Fibroblast of lung (primary cell): ENCODE measurements around the gene PGC. TPM values are rescaled to one million over a fixed set of nuclear protein-coding genes. Genes with fewer than 3 reads are reported as not detected.

Experiments
- DNase-seq, 2 donors: peaks; one replicate each; pipeline versions ENCODE4 v3.0.0 to v3.0.0-alpha.2; 2010; ENCODE audit warnings: low read depth in 2 of 2
- H2AFZ ChIP-seq: 2 replicates; pipeline ENCODE4 v1.5.1; 2012; ENCODE audit warnings: low read length, control low read depth, inconsistent platforms
- H3K27ac ChIP-seq: 2 replicates; pipeline ENCODE4 v1.5.1; 2011; ENCODE audit warnings: low read length, control low read depth; ENCODE audit not compliant: insufficient read depth
- H3K27me3 ChIP-seq: 2 replicates; pipeline ENCODE4 v1.5.1; 2011; ENCODE audit warnings: mild to moderate bottlenecking, low read length; ENCODE audit not compliant: control insufficient read depth, insufficient read depth
- H3K36me3 ChIP-seq: 2 replicates; pipeline ENCODE4 v1.5.1; 2011; ENCODE audit warnings: low read length; ENCODE audit not compliant: control insufficient read depth, insufficient read depth
- H3K4me1 ChIP-seq: 2 replicates; pipeline ENCODE4 v1.5.1; 2011; ENCODE audit warnings: low read length; ENCODE audit not compliant: control insufficient read depth, insufficient read depth; ENCODE audit errors: extremely low read depth
- H3K4me2 ChIP-seq: 2 replicates; pipeline ENCODE4 v1.5.1; 2011; ENCODE audit warnings: low read length, control low read depth; ENCODE audit not compliant: insufficient read depth; ENCODE audit errors: extremely low read depth
- H3K4me3 ChIP-seq, 4 experiments: fragments of 200-600 bp in 1 of 4; sonication (generic) in 1 of 4; replicated peaks in 1 of 4; 2 replicates each; pipeline ENCODE4 v1.5.1; 2011 to 2016; ENCODE audit warnings: low read length in 4 of 4, low read depth in 3 of 4, mild to moderate bottlenecking in 3 of 4, control low read depth in 2 of 4, inconsistent platforms in 1 of 4, mixed read lengths in 1 of 4; ENCODE audit not compliant: insufficient read depth in 1 of 4; ENCODE audit errors: control extremely low read depth in 1 of 4
- H3K79me2 ChIP-seq: 2 replicates; pipeline ENCODE4 v1.5.1; 2012; ENCODE audit warnings: mild to moderate bottlenecking, low read length, inconsistent platforms; ENCODE audit not compliant: control insufficient read depth, insufficient read depth
- H3K9ac ChIP-seq: 2 replicates; pipeline ENCODE4 v1.5.1; 2011; ENCODE audit warnings: mild to moderate bottlenecking, low read length, control low read depth; ENCODE audit not compliant: insufficient read depth
- H3K9me3 ChIP-seq: 2 replicates; pipeline ENCODE4 v1.5.1; 2012; ENCODE audit warnings: low read depth, low read length; ENCODE audit not compliant: control insufficient read depth, insufficient read depth
- H4K20me1 ChIP-seq: 2 replicates; pipeline ENCODE4 v1.5.1; 2011; ENCODE audit warnings: low read length; ENCODE audit not compliant: control insufficient read depth, insufficient read depth; ENCODE audit errors: extremely low read depth
- EZH2 ChIP-seq: IDR thresholded peaks from 2 replicates; pipeline ENCODE4 v1.5.1; 2012; ENCODE audit warnings: low read length, control low read depth, mild to moderate bottlenecking; ENCODE audit errors: missing control alignments
- polyA plus RNA-seq, 2 donors: library from polyadenylated mRNA; depleted of rRNA in 1 of 2; stranded (reverse) in 1 of 2; unstranded in 1 of 2; fragments of >200 nt; gene quantifications; 2 replicates each; pipeline ENCODE4 v1.2.1, GENCODE V29; 2011 to 2012; ENCODE audit warnings: missing spikeins in 1 of 2
- total RNA-seq: library from RNA; depleted of rRNA; stranded (reverse); fragments of >200 nt; gene quantifications from 2 replicates; pipeline ENCODE4 v1.2.1, GENCODE V29; 2014
- TF ChIP-seq, protein P1 (sequence below), 2 donors: IDR thresholded peaks in 1 of 2; conservative IDR thresholded peaks in 1 of 2; 1 replicate in 1 of 2; 2 replicates in 1 of 2; pipeline ENCODE4 v1.5.1; 2011 to 2012; ENCODE audit warnings: low read length in 2 of 2, control low read depth in 1 of 2, inconsistent platforms in 1 of 2, low read depth in 1 of 2, mild to moderate bottlenecking in 1 of 2

PGC gene
- total and polyA plus RNA-seq, 2 donors (not counting 1 experiment from before 2014, with no cell fraction given): not detected

DNA sequence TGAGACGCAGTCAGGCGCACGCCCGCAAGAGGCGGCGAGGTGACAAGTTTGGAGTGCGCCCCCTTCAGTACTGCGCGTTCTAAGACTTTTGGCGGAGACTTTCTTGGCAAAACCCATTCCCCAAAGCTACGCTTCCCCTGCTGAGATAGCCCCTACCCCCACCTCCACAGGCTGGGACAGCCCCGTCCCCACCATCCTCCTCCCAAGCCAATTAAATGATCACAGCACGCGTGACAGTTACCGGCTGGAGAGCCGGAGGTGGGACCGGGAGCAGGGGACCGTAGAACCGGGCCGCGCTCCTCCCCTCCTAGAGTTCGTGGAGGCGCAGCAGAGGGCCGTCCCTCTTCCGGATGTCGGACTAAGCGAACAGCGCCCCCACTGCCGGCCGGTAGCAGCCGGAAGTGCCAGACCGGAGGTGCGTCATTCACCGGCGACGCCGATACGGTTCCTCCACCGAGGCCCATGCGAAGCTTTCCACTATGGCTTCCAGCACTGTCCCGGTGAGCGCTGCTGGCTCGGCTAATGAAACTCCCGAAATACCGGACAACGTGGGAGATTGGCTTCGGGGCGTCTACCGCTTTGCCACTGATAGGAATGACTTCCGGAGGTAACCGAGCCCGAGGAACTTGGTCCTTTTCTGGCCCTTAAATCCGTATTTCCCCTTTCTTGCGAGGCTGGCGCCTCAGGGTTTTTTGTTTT, 40.2 kb upstream of the PGC start, which contains the start of gene TOMM6:
TSS of gene TOMM6 (plus strand) at position 476 of the 699 bp plus-strand sequence. CDS start at position 480, 4 bp downstream.
- Histone ChIP-seq H3K36me3 (peaks cover 3% of the 10 kb centered on the region), H3K79me2 (peaks cover 13% of the 10 kb centered on the region), H3K27me3 (no peaks in the 10 kb centered on the region), H3K4me2 (peak within 1 kb of the TSS; percentile 94), H3K9me3 (no peaks in the 10 kb centered on the region), H4K20me1 (no peaks in the 10 kb centered on the region), H3K27ac (peak within 1 kb of the TSS; percentile 97), H3K4me3 (peak within 1 kb of the TSS; percentile 98 to 100 (median 100)), H3K9ac (peak within 1 kb of the TSS; percentile 92), H2AFZ (peak within 1 kb of the TSS; percentile 88), H3K4me1 (peaks cover 4% of the 10 kb centered on the region)
- no peak for TF ChIP-seq EZH2
- TF ChIP-seq, protein P1, sequence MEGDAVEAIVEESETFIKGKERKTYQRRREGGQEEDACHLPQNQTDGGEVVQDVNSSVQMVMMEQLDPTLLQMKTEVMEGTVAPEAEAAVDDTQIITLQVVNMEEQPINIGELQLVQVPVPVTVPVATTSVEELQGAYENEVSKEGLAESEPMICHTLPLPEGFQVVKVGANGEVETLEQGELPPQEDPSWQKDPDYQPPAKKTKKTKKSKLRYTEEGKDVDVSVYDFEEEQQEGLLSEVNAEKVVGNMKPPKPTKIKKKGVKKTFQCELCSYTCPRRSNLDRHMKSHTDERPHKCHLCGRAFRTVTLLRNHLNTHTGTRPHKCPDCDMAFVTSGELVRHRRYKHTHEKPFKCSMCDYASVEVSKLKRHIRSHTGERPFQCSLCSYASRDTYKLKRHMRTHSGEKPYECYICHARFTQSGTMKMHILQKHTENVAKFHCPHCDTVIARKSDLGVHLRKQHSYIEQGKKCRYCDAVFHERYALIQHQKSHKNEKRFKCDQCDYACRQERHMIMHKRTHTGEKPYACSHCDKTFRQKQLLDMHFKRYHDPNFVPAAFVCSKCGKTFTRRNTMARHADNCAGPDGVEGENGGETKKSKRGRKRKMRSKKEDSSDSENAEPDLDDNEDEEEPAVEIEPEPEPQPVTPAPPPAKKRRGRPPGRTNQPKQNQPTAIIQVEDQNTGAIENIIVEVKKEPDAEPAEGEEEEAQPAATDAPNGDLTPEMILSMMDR (conservative IDR thresholded peaks at IDR 0.05 in 1 of 2, IDR thresholded peaks at IDR 0.05 in 1 of 2; ENCODE audit: low read depth in 1 of 2, low read length in 2 of 2): peak; percentile 51 to 68
- peak; percentile 92 to 95 for DNase-seq

DNA sequence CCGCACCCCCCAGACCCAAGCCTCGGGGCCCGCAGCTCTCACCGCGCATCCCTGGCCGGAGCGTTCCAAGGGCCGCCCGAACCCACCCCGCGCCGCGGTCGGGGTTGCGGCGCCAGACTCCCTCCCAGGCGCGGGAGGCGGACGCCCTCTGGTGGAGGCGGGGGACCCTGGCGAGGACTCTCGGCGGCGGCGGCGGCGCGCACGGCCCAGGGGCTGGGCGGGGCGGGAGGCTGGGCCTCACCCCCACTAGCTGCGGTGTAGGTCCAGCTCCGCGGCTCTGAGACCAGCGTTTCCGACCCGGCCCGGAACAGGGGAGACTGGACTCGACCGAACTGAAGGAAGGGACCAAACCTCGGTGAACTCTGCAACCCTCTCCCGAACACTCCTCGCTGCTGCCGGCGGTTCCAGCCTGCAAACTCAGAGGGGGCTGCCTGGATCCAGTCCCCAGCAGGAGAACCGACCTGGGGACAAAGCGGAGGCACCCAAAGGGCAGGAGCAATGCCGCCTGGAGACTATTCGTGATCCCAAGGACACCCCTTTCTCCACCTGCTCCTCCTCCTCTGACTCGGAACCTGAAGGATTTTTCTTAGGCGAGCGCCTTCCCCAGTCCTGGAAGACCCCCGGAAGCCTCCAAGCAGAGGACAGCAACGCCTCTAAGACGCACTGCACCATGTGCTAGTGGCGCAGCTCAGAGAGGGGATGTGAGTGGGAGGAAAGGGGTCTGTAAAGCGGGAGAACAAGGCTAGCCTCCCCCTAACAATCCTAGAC, 39.4 kb upstream of the PGC start:
- Histone ChIP-seq H3K9ac (peak overlapping the region; percentile 58), H3K36me3 (peaks cover 3% of the 10 kb centered on the region), H3K27ac (peak overlapping the region; percentile 97), H3K4me1 (peaks cover 4% of the 10 kb centered on the region), H3K4me2 (peak overlapping the region; percentile 98), H3K4me3 (peak overlapping the region; percentile 98 to 100 (median 100)), H4K20me1 (no peaks in the 10 kb centered on the region), H3K79me2 (peaks cover 13% of the 10 kb centered on the region), H3K9me3 (no peaks in the 10 kb centered on the region), H3K27me3 (no peaks in the 10 kb centered on the region), H2AFZ (peak overlapping the region; percentile 68)
- TF ChIP-seq, protein P1 (conservative IDR thresholded peaks at IDR 0.05 in 1 of 2, IDR thresholded peaks at IDR 0.05 in 1 of 2; ENCODE audit: low read depth in 1 of 2, low read length in 2 of 2): peak; percentile 26 to 49
- TF ChIP-seq EZH2: no peak
- DNase-seq: peak; percentile 66 to 72
